ENCODE results near the gene ROCK2.

Gene ROCK2

GRCh38 chr2:11159574-11160170 is 184.8 kb downstream of the ROCK2 start:
- no peak for TF ChIP-seq EGR1 (IDR thresholded peaks at IDR 0.05)
- TF ChIP-seq EP300 (IDR thresholded peaks at IDR 0.05; ENCODE audit: borderline replicate concordance), result no peak
- TF ChIP-seq CEBPB (IDR thresholded peaks at IDR 0.05), result no peak
- no peak for TF ChIP-seq MAX (IDR thresholded peaks at IDR 0.05)
- no peak for TF ChIP-seq CREB1 (IDR thresholded peaks at IDR 0.05; ENCODE audit: low read depth)
- no peak for TF ChIP-seq NFIC (IDR thresholded peaks at IDR 0.05)
- no peak for TF ChIP-seq RAD21 (IDR thresholded peaks at IDR 0.05; ENCODE audit: low read depth)
- no peak for TF ChIP-seq YY1 (IDR thresholded peaks at IDR 0.05; ENCODE audit: low read depth)
- TF ChIP-seq REST (IDR thresholded peaks at IDR 0.05; ENCODE audit: low read depth), result no peak
- no peak for TF ChIP-seq TEAD4 (IDR thresholded peaks at IDR 0.05)
- no peak for TF ChIP-seq TAF1 (IDR thresholded peaks at IDR 0.05; ENCODE audit: low read depth)
- no peak for TF ChIP-seq USF1 (IDR thresholded peaks at IDR 0.05)
- TF ChIP-seq FOXM1 (IDR thresholded peaks at IDR 0.05; ENCODE audit: borderline replicate concordance, low read depth), result no peak
- no peak for TF ChIP-seq ZBTB7A (IDR thresholded peaks at IDR 0.05; ENCODE audit: low read depth)
- no peak for TF ChIP-seq TCF12 (IDR thresholded peaks at IDR 0.05; ENCODE audit: low read depth)

- TF ChIP-seq TAF1 (IDR thresholded peaks at IDR 0.05; ENCODE audit: low read depth) (no peak), RAD21 (IDR thresholded peaks at IDR 0.05; ENCODE audit: low read depth) (no peak), EGR1 (IDR thresholded peaks at IDR 0.05) (no peak), TEAD4 (IDR thresholded peaks at IDR 0.05) (no peak), CREB1 (IDR thresholded peaks at IDR 0.05; ENCODE audit: low read depth) (no peak), CEBPB (IDR thresholded peaks at IDR 0.05) (no peak), NFIC (IDR thresholded peaks at IDR 0.05) (no peak), REST (IDR thresholded peaks at IDR 0.05; ENCODE audit: low read depth) (no peak), EP300 (IDR thresholded peaks at IDR 0.05; ENCODE audit: borderline replicate concordance) (no peak), ZBTB7A (IDR thresholded peaks at IDR 0.05; ENCODE audit: low read depth) (no peak), FOXM1 (IDR thresholded peaks at IDR 0.05; ENCODE audit: borderline replicate concordance, low read depth) (no peak)
Observed at GRCh38 chr2:11158916-11159573, 185.4 kb downstream of the ROCK2 start.

- TF ChIP-seq TAF1 (IDR thresholded peaks at IDR 0.05; ENCODE audit: low read depth) (no peak), CEBPB (IDR thresholded peaks at IDR 0.05) (no peak)
Observed at GRCh38 chr2:11157731-11158130, 186.7 kb downstream of the ROCK2 start.

GRCh38 chr2:11157296-11157695 is 187.1 kb downstream of the ROCK2 start:
- no peak for TF ChIP-seq YY1 (IDR thresholded peaks at IDR 0.05; ENCODE audit: low read depth)
- no peak for TF ChIP-seq RAD21 (IDR thresholded peaks at IDR 0.05; ENCODE audit: low read depth)
- TF ChIP-seq ZBTB7A (IDR thresholded peaks at IDR 0.05; ENCODE audit: low read depth), result no peak
- no peak for TF ChIP-seq CREB1 (IDR thresholded peaks at IDR 0.05; ENCODE audit: low read depth)
- no peak for TF ChIP-seq REST (IDR thresholded peaks at IDR 0.05; ENCODE audit: low read depth)
- TF ChIP-seq CEBPB (IDR thresholded peaks at IDR 0.05), result no peak
- TF ChIP-seq TAF1 (IDR thresholded peaks at IDR 0.05; ENCODE audit: low read depth), result no peak
- no peak for TF ChIP-seq USF1 (IDR thresholded peaks at IDR 0.05)
- no peak for TF ChIP-seq EGR1 (IDR thresholded peaks at IDR 0.05)
- TF ChIP-seq MAX (IDR thresholded peaks at IDR 0.05), result no peak
- no peak for TF ChIP-seq TEAD4 (IDR thresholded peaks at IDR 0.05)
- TF ChIP-seq NFIC (IDR thresholded peaks at IDR 0.05), result no peak
- no peak for TF ChIP-seq TCF12 (IDR thresholded peaks at IDR 0.05; ENCODE audit: low read depth)
- no peak for TF ChIP-seq EP300 (IDR thresholded peaks at IDR 0.05; ENCODE audit: borderline replicate concordance)
- no peak for TF ChIP-seq FOXM1 (IDR thresholded peaks at IDR 0.05; ENCODE audit: borderline replicate concordance, low read depth)

Measured in Ishikawa (cell line).